Mesothelial cell of epicardium (in vitro differentiated cells): ENCODE measurements around the gene SAMSN1. TPM values are rescaled to one million over a fixed set of nuclear protein-coding genes. Genes with fewer than 3 reads are reported as not detected.

ENCODE experiments used
- DNase-seq, 2 experiments: peaks; one replicate each; pipeline ENCODE4 v3.0.0; 2021; ENCODE audit warnings: low spot score in 2 of 2; ENCODE audit not compliant: unreplicated experiment in 2 of 2
- H3K27ac Mint-ChIP-seq: 2 replicates; pipeline ENCODE4 v1.8.0; 2021; ENCODE audit warnings: mixed read lengths
- H3K27me3 Mint-ChIP-seq: 2 replicates; pipeline ENCODE4 v1.8.0; 2021; ENCODE audit warnings: low read depth, mixed read lengths
- H3K36me3 Mint-ChIP-seq: 2 replicates; pipeline ENCODE4 v1.8.0; 2021; ENCODE audit warnings: mixed read lengths
- H3K4me1 Mint-ChIP-seq: 2 replicates; pipeline ENCODE4 v1.8.0; 2021; ENCODE audit warnings: mixed read lengths
- H3K4me3 Mint-ChIP-seq: 2 replicates; pipeline ENCODE4 v1.8.0; 2021; ENCODE audit warnings: mild to moderate bottlenecking, moderate library complexity, mixed read lengths
- H3K9me3 Mint-ChIP-seq: 2 replicates; pipeline ENCODE4 v1.8.0; 2021; ENCODE audit warnings: mixed read lengths
- CTCF ChIP-seq: fragments of 200-600 bp; sonication (generic); IDR thresholded peaks from one replicate; pipeline ENCODE4 v1.5.0; 2021; ENCODE audit warnings: antibody characterized with exemption; ENCODE audit not compliant: unreplicated experiment
- total RNA-seq: library from RNA; stranded (reverse); gene quantifications from 3 replicates; pipeline ENCODE4 v1.2.1, GENCODE V29; 2021

SAMSN1 gene
- total RNA-seq, 1 donor from 2014 or later: 0.36 TPM

DNA sequence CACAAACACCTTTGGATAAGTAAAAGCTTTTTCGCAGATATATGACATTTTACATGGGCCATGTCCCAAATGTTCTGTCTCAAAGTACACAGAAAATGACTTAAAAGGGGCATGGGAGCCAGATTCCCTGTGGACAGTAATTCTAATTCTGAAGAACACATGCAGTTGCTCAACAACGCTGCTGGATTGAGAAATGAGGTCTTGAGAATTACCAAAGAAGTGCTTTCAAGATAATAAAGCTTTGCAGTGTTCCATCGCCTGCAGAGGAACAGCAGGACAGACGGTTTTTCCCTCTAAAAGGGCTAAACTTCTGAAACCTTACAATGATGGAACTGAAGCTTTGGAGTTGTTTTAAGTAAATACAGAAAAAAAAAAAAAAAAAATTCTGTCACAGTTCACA, 107.9 kb downstream of the SAMSN1 start:
- Mint-ChIP-seq H3K4me3 (no peak overlapping the region), H3K27ac (no peak overlapping the region), H3K4me1 (no peaks in the 10 kb centered on the region), H3K27me3 (no peaks in the 10 kb centered on the region), H3K36me3 (no peaks in the 10 kb centered on the region), H3K9me3 (peaks cover 4% of the 10 kb centered on the region)
- no peak for DNase-seq
- TF ChIP-seq CTCF: no peak

DNA sequence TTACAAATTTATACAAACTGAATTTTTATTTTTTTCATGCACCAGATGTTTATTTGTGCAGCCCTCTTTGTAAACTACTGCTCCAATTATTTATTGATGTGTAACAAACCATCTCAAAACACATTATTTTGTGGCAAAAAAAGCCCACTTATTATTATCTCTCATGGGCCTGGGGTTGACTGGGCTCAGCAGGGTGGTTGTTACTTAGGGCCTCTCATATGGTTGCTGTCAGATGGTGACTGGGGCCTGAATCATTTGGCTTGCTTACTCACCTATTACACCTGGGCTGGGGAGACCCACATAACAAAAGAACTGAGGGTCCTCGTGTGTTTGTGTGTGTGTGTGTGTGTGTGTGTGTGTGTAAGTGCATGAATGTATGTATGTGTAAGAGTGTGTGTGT, 110.7 kb downstream of the SAMSN1 start:
- Mint-ChIP-seq H3K36me3 (no peaks in the 10 kb centered on the region), H3K4me1 (no peaks in the 10 kb centered on the region), H3K4me3 (no peak overlapping the region), H3K27me3 (peaks cover 2% of the 10 kb centered on the region), H3K27ac (no peak overlapping the region), H3K9me3 (peaks cover 4% of the 10 kb centered on the region)
- TF ChIP-seq CTCF: no peak
- DNase-seq: no peak

Other genes starting within 250 kb of the SAMSN1 start
- 42.0 to 45.0 TPM (median 44.2 TPM) in 3 replicates for gene HSPA13, start 163.2 kb downstream of the SAMSN1 start, total RNA-seq